Neural progenitor cell (in vitro differentiated cells): ENCODE measurements around the gene RTN4R. TPM values are rescaled to one million over a fixed set of nuclear protein-coding genes. Genes with fewer than 3 reads are reported as not detected.

ENCODE experiments used
- DNase-seq: peaks from one replicate; pipeline ENCODE4 v3.0.0-alpha.2; 2016; ENCODE audit warnings: low spot score
- H2AFZ ChIP-seq: fragments of 200-600 bp; sonication (generic); replicated peaks from 2 replicates; pipeline ENCODE4 v1.6.1; 2016; ENCODE audit warnings: antibody characterized with exemption
- H3F3A ChIP-seq: fragments of 200-600 bp; sonication (generic); 2 replicates; pipeline ENCODE4 v1.6.1; 2016; ENCODE audit warnings: antibody characterized with exemption, low read depth
- H3K27ac ChIP-seq: fragments of 200-600 bp; sonication (generic); 2 replicates; pipeline ENCODE4 v1.5.1; 2016; ENCODE audit warnings: mild to moderate bottlenecking
- H3K27me3 ChIP-seq: fragments of 200-600 bp; sonication (generic); 2 replicates; pipeline ENCODE4 v1.6.1; 2016; ENCODE audit warnings: mild to moderate bottlenecking, moderate library complexity
- H3K36me3 ChIP-seq: fragments of 200-600 bp; sonication (generic); 2 replicates; pipeline ENCODE4 v1.5.1; 2016
- H3K4me1 ChIP-seq: fragments of 200-600 bp; sonication (generic); 2 replicates; pipeline ENCODE4 v1.6.1; 2016; ENCODE audit warnings: mixed run types
- H3K4me2 ChIP-seq: fragments of 200-600 bp; sonication (generic); 2 replicates; pipeline ENCODE4 v1.6.1; 2016
- H3K4me3 ChIP-seq: fragments of 200-600 bp; sonication (generic); 2 replicates; pipeline ENCODE4 v1.5.1; 2016
- H3K79me2 ChIP-seq: fragments of 200-600 bp; sonication (generic); 2 replicates; pipeline ENCODE4 v1.6.1; 2016; ENCODE audit warnings: low read depth
- H3K9ac ChIP-seq: fragments of 200-600 bp; sonication (generic); 2 replicates; pipeline ENCODE4 v1.6.1; 2016
- H3K9me3 ChIP-seq: fragments of 200-600 bp; sonication (generic); 2 replicates; pipeline ENCODE4 v1.5.1; 2016; ENCODE audit warnings: low read depth
- H4K20me1 ChIP-seq: fragments of 200-600 bp; sonication (generic); 2 replicates; pipeline ENCODE4 v1.6.1; 2016; ENCODE audit warnings: low read depth
- H3K27ac Mint-ChIP-seq: 3 replicates; pipeline ENCODE4 v1.8.0; 2021; ENCODE audit warnings: mixed read lengths
- H3K27me3 Mint-ChIP-seq: 2 replicates; pipeline ENCODE4 v1.8.0; 2022; ENCODE audit warnings: low read depth, mild to moderate bottlenecking, inconsistent platforms, moderate library complexity, mixed read lengths; ENCODE audit not compliant: insufficient read depth
- H3K36me3 Mint-ChIP-seq: 3 replicates; pipeline ENCODE4 v1.8.0; 2021; ENCODE audit warnings: mixed read lengths
- H3K4me1 Mint-ChIP-seq: 3 replicates; pipeline ENCODE4 v1.8.0; 2021; ENCODE audit warnings: mixed read lengths
- H3K4me3 Mint-ChIP-seq: 3 replicates; pipeline ENCODE4 v1.8.0; 2021; ENCODE audit warnings: mild to moderate bottlenecking, moderate library complexity, mixed read lengths
- H3K9me3 Mint-ChIP-seq: 3 replicates; pipeline ENCODE4 v1.8.0; 2020; ENCODE audit warnings: mixed read lengths
- CTCF ChIP-seq: fragments of 200-600 bp; sonication (generic); IDR thresholded peaks from 2 replicates; pipeline ENCODE4 v1.5.1; 2017; ENCODE audit warnings: antibody characterized with exemption, mild to moderate bottlenecking
- EZH2 ChIP-seq: fragments of 200-600 bp; sonication (generic); IDR thresholded peaks from 2 replicates; pipeline ENCODE4 v1.6.1; 2017; ENCODE audit warnings: antibody characterized with exemption, mild to moderate bottlenecking, moderate library complexity
- EZH2phosphoT487 ChIP-seq: fragments of 200-600 bp; sonication (generic); IDR thresholded peaks from 2 replicates; pipeline ENCODE4 v1.6.1; 2017; ENCODE audit warnings: antibody characterized with exemption
- total RNA-seq: library from RNA; depleted of rRNA; stranded (reverse); fragments of >200 nt; gene quantifications from 2 replicates; pipeline ENCODE4 v1.2.3, GENCODE V29; 2015; ENCODE audit warnings: low replicate concordance

The RTN4R gene
- total RNA-seq, 1 donor from 2014 or later = 6.3 TPM

- Histone ChIP-seq H3K4me1 (no peaks in the 10 kb centered on the region), H4K20me1 (no peaks in the 10 kb centered on the region), H2AFZ (no peak overlapping the region), H3F3A (peaks cover 11% of the 10 kb centered on the region), H3K27ac (no peak overlapping the region), H3K4me3 (no peak overlapping the region), H3K27me3 (peaks cover 65% of the 10 kb centered on the region), H3K79me2 (no peaks in the 10 kb centered on the region), H3K4me2 (no peak overlapping the region), H3K9ac (no peak overlapping the region), H3K36me3 (no peaks in the 10 kb centered on the region), H3K9me3 (no peaks in the 10 kb centered on the region)
- TF ChIP-seq EZH2phosphoT487 (no peak), EZH2 (no peak), CTCF (no peak)
- Mint-ChIP-seq H3K36me3 (no peaks in the 10 kb centered on the region), H3K27me3 (peaks cover 36% of the 10 kb centered on the region), H3K4me1 (peaks cover 10% of the 10 kb centered on the region), H3K4me3 (no peak overlapping the region), H3K9me3 (no peaks in the 10 kb centered on the region), H3K27ac (no peak overlapping the region)
- DNase-seq = no peak
Observed at GRCh38 chr22:20296598-20296997, 28.5 kb upstream of the RTN4R start.

- Mint-ChIP-seq H3K36me3 (no peaks in the 10 kb centered on the region), H3K27me3 (peaks cover 29% of the 10 kb centered on the region), H3K4me3 (peak overlapping the region; percentile 41), H3K9me3 (no peaks in the 10 kb centered on the region), H3K4me1 (peaks cover 12% of the 10 kb centered on the region), H3K27ac (no peak overlapping the region)
- Histone ChIP-seq H3K4me2 (no peak overlapping the region), H3K9ac (no peak overlapping the region), H3F3A (peaks cover 11% of the 10 kb centered on the region), H3K4me1 (no peaks in the 10 kb centered on the region), H4K20me1 (no peaks in the 10 kb centered on the region), H3K4me3 (no peak overlapping the region), H3K27me3 (peaks cover 53% of the 10 kb centered on the region), H3K79me2 (no peaks in the 10 kb centered on the region), H2AFZ (no peak overlapping the region), H3K36me3 (no peaks in the 10 kb centered on the region), H3K9me3 (no peaks in the 10 kb centered on the region), H3K27ac (no peak overlapping the region)
- no peak for DNase-seq
- TF ChIP-seq EZH2phosphoT487 (no peak), CTCF (no peak), EZH2 (no peak)
Observed at GRCh38 chr22:20295262-20296064, 27.3 kb upstream of the RTN4R start.

GRCh38 chr22:20292673-20293232 is 24.6 kb upstream of the RTN4R start:
- Histone ChIP-seq H3K27me3 (peaks cover 26% of the 10 kb centered on the region), H3K27ac (no peak overlapping the region), H2AFZ (no peak overlapping the region), H3K36me3 (no peaks in the 10 kb centered on the region), H3K4me3 (no peak overlapping the region), H3K79me2 (no peaks in the 10 kb centered on the region), H3K9ac (no peak overlapping the region), H4K20me1 (no peaks in the 10 kb centered on the region), H3K4me1 (no peaks in the 10 kb centered on the region), H3K4me2 (no peak overlapping the region), H3F3A (peaks cover 2% of the 10 kb centered on the region), H3K9me3 (no peaks in the 10 kb centered on the region)
- peak overlapping the region; percentile 74 for H3K27ac Mint-ChIP-seq
- H3K36me3 Mint-ChIP-seq = no peaks in the 10 kb centered on the region
- H3K4me3 Mint-ChIP-seq = no peak overlapping the region
- H3K27me3 Mint-ChIP-seq = peaks cover 19% of the 10 kb centered on the region
- H3K9me3 Mint-ChIP-seq = no peaks in the 10 kb centered on the region
- H3K4me1 Mint-ChIP-seq = peaks cover 6% of the 10 kb centered on the region
- no peak for DNase-seq
- no peak for TF ChIP-seq EZH2phosphoT487
- TF ChIP-seq EZH2 = no peak
- TF ChIP-seq CTCF = no peak
